ENCODE results near the gene MMP24.
"Not testable (repeated sequence)": the region's sequence is repeated elsewhere in the genome, so short reads cannot be mapped to it uniquely, and the experiment has no call there.

MMP24 gene

DNA sequence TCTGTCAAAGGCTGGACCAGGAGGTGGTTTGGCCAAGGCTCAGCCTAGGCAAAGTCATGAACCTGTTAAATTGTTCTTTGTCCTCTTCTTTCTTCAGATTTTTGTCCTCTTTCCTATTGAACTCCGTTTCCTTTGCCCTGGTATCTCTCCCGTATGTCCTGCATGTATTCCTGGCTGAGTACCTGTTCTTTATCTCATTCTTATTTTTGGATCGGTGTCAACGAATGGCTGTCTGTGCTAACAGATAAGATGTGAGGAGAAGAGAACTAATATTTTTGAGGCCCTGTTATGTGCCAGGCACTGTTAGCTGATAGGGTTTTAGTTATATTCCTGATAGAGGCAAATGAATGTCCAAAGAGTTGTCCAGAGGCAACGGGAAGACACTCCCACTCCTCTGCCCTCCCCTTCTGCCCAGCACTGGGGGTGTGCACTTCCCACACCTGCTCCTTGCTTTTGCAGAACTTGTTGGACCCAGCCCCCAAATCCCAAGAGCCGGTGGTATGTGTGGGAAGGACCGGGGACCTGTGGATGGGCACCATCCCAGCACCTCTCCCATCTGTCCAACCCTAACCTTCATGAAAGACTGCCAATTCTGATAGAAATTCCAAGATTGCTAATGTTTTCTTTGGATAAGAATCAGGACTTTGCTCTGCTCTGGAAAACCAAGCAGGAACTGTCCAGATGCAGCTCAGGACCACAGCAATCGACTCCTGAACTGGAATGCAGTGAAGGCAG lies 30.9 kb downstream of the MMP24 start:
- DNase-seq (ENCODE audit: low read depth, low spot score): no peak

DNA sequence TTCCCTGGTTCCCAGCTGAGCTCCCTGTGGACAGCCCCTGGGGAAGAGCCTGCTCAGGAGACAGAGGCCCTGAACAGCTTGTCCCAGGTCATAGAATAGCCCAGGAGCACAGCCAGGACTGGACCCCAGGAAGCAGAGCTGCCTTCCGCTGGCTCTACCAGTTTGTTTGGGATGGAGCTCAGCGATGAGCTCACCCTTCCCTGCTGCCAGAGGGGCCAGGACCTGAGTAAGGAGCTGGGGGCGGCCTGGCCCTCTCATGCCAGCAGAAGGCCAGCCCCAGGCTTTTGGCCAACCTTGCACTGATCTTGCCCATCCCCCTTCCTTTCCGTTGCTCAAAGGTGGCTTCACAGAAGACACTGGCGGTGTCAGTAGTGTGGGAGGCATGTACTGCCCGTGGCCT lies 33.9 kb downstream of the MMP24 start:
- no peak for DNase-seq (ENCODE audit: low read depth, low spot score)

- DNase-seq (ENCODE audit: low read depth, low spot score): not testable (repeated sequence)
Measured at GRCh38 chr20:35262321-35262720, 35.8 kb downstream of the MMP24 start.

DNA sequence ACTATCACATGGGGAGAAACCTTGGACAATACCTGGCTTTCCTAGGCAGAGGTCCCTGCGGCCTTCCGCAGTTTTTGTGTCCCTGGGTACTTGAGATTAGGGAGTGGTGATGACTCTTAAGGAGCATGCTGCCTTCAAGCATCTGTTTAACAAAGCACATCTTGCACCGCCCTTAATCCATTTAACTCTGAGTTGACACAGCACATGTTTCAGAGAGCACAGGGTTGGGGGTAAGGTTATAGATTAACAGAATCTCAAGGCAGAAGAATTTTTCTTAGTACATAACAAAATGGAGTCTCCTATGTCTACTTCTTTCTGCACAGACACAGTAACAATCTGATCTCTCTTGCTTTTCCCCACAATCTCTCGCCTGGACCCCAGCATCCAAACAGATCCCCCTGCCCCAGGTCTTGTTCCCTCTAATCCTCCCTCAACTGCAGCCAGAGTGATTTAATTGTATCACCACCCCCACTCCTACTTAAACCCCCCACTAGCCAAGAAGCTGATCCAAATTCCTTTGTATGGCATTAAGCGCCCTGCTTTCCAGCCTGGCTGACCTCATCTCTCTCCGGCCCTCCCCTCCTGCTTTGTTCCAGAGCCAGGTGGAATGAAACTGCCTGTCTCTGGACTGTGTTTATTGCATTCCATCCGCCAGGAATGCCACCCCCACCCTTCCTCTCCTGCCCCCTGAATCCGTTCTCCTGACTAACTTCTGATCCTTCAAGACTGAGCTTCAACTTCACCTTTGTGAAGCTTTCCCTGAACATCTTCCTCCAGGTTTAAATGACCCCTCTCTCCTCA lies 36.4 kb downstream of the MMP24 start:
- DNase-seq (ENCODE audit: low read depth, low spot score): not testable (repeated sequence)

DNA sequence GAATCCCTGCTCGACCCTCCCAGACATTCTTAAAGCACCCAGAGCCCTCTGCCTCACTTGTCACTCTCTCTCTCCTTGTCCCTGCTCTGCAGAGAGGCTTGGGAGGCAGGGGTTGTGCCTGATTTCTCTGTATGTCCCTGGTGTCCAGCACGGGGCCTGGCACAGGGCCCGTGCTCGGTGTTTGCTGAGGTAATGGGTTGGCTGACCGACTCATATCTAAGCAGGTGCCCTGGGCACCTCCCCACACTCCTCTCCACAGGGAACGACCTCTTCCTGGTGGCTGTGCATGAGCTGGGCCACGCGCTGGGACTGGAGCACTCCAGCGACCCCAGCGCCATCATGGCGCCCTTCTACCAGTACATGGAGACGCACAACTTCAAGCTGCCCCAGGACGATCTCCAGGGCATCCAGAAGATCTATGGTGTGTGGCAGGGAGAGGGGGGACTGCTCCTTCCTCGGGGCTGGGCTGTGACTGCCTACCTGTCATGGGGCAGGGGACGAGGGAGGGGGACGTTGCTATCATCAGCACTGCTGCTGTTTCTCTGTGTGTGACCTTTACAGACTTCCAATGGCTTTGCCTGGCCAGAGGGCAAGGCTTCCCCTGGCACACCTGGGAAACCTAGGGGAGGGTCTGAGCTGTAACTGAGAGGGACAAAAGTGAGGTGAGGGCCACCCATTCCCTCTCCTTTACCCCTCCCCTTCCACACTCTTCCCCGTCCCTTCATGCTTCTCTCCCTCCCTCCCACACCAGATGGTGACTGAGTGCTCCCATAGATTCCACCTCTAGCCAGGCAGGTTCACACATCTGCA lies 37.2 kb downstream of the MMP24 start:
- DNase-seq (ENCODE audit: low read depth, low spot score): no peak

- no peak for DNase-seq (ENCODE audit: low read depth, low spot score)
Measured at GRCh38 chr20:35264755-35265154, 38.3 kb downstream of the MMP24 start.

- no peak for DNase-seq (ENCODE audit: low read depth, low spot score)
Measured at GRCh38 chr20:35267092-35267491, 40.6 kb downstream of the MMP24 start.

GRCh38 chr20:35269055-35269781 lies 42.7 kb downstream of the MMP24 start:
- no peak for DNase-seq (ENCODE audit: low read depth, low spot score)

GRCh38 chr20:35270021-35270902 lies 43.8 kb downstream of the MMP24 start:
- DNase-seq (ENCODE audit: low read depth, low spot score): no peak

GRCh38 chr20:35271073-35271882 lies 44.8 kb downstream of the MMP24 start:
- DNase-seq (ENCODE audit: low read depth, low spot score): no peak

- DNase-seq (ENCODE audit: low read depth, low spot score): no peak
Measured at GRCh38 chr20:35271904-35272303, 45.4 kb downstream of the MMP24 start.

GRCh38 chr20:35273449-35274171 lies 47.1 kb downstream of the MMP24 start:
- no peak for DNase-seq (ENCODE audit: low read depth, low spot score)

- DNase-seq (ENCODE audit: low read depth, low spot score): no peak
Measured at GRCh38 chr20:35274172-35275092, 47.9 kb downstream of the MMP24 start.

- DNase-seq (ENCODE audit: low read depth, low spot score): no peak
Measured at GRCh38 chr20:35275741-35276251, 49.3 kb downstream of the MMP24 start.

DNA sequence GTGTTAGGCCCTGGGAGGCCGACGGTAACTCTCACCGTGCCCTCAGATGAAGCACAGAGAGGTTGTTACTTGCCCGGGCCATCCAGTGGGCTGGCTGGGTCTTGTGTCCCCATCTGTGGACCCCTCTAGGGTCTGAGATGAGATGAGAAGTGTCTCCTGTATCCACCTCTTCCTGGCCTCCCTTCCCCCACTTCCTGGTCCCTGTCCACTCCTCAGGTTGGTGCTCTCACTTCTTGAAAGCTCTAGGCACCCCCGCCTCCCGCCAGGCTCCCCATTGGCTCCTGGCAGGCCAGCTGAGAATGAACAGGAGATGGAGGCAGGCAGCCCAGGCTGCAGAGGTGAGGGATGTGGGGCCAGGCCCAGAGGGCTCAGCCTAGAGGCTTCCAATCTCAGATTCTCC lies 49.9 kb downstream of the MMP24 start:
- DNase-seq (ENCODE audit: low read depth, low spot score): no peak

GRCh38 chr20:35277127-35277526 lies 50.6 kb downstream of the MMP24 start:
- DNase-seq (ENCODE audit: low read depth, low spot score): no peak

DNA sequence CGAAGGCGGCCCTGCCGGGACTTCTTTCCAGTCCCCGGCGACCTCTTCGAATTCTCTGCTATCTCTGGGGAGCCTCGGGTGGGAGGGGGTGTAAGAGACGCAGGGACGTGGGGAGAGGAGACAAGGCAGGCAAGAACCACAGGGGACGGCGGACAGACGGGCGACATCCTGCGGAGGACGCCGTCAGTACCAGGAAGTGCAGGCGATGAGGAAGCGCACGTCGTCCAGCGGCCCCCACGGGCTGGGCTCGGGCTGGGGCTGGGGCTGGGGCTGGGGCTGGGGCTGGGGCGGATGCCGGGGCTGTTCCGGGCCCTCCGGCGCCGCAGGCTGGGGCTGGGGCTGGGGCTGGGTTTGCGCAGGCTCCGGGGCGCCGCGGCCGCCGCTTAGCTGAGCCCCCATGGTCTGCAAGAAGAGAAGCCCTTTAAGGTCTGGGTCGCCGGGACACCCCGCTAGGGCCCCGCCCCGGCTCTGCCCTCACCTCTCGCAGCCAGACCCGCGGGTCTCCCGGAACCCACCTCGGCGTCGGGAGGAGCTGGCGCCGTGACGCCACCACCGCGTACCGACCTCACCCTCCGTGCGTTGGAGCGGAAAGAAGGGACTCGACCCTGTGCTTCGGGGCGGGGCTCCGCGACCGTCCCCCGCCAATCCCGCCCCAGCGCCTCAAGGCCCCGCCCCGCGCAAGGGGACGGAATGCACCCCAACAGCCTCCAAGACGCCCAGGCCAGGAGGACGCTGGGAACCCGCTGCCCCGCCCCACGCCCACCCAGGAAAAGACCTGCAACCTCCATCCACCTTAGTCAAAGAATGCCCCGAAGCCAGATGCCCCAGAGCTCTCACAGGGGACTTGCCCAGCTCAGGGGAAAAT lies 51.3 kb downstream of the MMP24 start, which contains the start of gene MMP24OS:
Gene MMP24OS, minus strand, starts transcription at position 592 of the 865 bp plus-strand sequence. Its CDS starts 193 bp downstream, at position 399.
- peak; percentile 71 for DNase-seq (ENCODE audit: low read depth, low spot score)
